GM23248 (cell line): ENCODE results near the gene ANKRD17.

Experiments
- EZH2 ChIP-seq: fragments of 200-600 bp; sonication (generic); IDR thresholded peaks from 2 replicates; pipeline ENCODE4 v1.6.1; 2018; ENCODE audit warnings: antibody characterized with exemption, mild to moderate bottlenecking; ENCODE audit not compliant: insufficient read depth, poor library complexity, severe bottlenecking
- EZH2phosphoT487 ChIP-seq: fragments of 200-600 bp; sonication (generic); IDR thresholded peaks from 2 replicates; pipeline ENCODE4 v1.6.1; 2018; ENCODE audit warnings: antibody characterized with exemption, moderate library complexity, mild to moderate bottlenecking, low read depth; ENCODE audit not compliant: insufficient read depth

DNA sequence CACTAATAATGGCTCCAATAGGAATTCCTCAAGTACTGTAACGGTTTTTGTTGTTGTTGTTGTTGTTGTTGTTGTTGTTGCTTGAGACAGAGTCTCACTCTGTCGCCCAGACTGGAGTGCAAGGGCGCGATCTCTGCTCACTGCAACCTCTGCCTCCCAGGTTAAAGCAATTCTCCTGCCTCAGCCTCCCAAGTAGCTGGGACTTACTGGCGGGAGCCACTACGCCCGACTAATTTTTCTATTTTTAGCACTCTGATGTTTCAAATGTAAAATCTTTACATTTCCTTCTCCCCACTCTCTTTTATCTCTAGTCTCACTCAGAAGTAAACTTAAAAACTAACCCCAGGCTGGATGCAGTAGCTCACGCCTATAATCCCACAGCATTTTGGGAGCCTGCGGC is 8.0 kb downstream of the ANKRD17 start:
- TF ChIP-seq EZH2 (no peak), EZH2phosphoT487 (no peak)
